Gastroesophageal sphincter (tissue), 4 donors: Measurements from ENCODE around the gene USP17L17. TPM values are rescaled to one million over a fixed set of nuclear protein-coding genes. Genes with fewer than 3 reads are reported as not detected.
"Not testable (repeated sequence)": the region's sequence is repeated elsewhere in the genome, so short reads cannot be mapped to it uniquely, and the experiment has no call there.

Source experiments
- ATAC-seq: fragments of 150-250 bp; one replicate; pipeline ENCODE4 v1.9.1; 2016; ENCODE audit warnings: mild to moderate bottlenecking, moderate library complexity
- H3K27ac ChIP-seq, 4 donors: fragments of 200-600 bp; sonication (generic) in 3 of 4; 1 replicate in 3 of 4; 2 replicates in 1 of 4; pipeline ENCODE4 v1.5.1; 2016 to 2019
- H3K27me3 ChIP-seq: fragments of 200-600 bp; sonication (generic); one replicate; pipeline ENCODE4 v1.5.1; 2019
- H3K36me3 ChIP-seq, 2 donors: fragments of 200-600 bp; sonication (generic); one replicate each; pipeline ENCODE4 v1.5.1; 2019; ENCODE audit warnings: control low read depth in 1 of 2
- H3K4me1 ChIP-seq, 3 donors: fragments of 200-600 bp; sonication (generic); 1 replicate in 2 of 3; 2 replicates in 1 of 3; pipeline ENCODE4 v1.5.1; 2016 to 2019; ENCODE audit warnings: control low read depth in 2 of 3
- H3K4me3 ChIP-seq, 2 donors: fragments of 200-600 bp; sonication (generic); one replicate each; pipeline ENCODE4 v1.5.1; 2019; ENCODE audit warnings: mild to moderate bottlenecking in 1 of 2, moderate library complexity in 1 of 2
- H3K9me3 ChIP-seq, 3 donors: fragments of 200-600 bp; sonication (generic); one replicate each; pipeline ENCODE4 v1.5.1; 2017 to 2019; ENCODE audit warnings: control low read depth in 2 of 3
- WGBS, 2 donors: methylation state at CpG; one replicate each; pipeline ENCODE4 v1.1.5; 2018; ENCODE audit warnings: low coverage in 1 of 2; 5-methylcytosine and 5-hydroxymethylcytosine counted together
- total RNA-seq, 4 donors: library from RNA; depleted of rRNA; stranded (reverse); fragments of >200 nt; gene quantifications; one replicate each; pipeline ENCODE4 v1.1.0, GENCODE V29; 2016

USP17L17 gene
- total RNA-seq, 4 donors from 2014 or later: not detected

- not testable (repeated sequence) for H3K36me3 ChIP-seq, H3K9me3 ChIP-seq, H3K4me1 ChIP-seq, H3K27me3 ChIP-seq, H3K27ac ChIP-seq, ATAC-seq, H3K4me3 ChIP-seq
- no CpG with 5 or more reads among the region's 15 CpGs for WGBS, 2 donors
Observed at GRCh38 chr4:9267319-9267718, 23.6 kb downstream of the USP17L17 start, which contains the start of gene USP17L22. USP17L22 (plus strand) TSS chr4:9267619; CDS start chr4:9267619, 0 bp downstream.

DNA sequence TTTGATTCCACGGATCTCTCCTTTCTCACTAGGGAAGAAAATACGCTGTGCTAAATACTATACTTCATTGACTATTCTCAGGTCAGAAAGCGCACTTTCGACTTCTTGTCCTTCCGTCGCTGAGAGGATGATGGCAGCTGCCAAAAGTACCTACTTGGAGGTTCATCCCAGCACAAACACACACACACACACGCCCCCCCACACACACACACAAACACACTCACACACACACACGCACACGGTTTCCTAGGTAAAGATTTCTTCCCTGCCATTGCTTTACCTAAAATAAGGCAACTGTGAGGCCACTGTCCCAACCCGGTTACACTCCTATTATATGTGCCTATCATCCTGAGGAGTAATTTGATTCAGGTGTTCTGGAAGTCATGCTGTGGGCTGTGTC lies 28.0 kb downstream of the USP17L17 start:
- not testable (repeated sequence) for ATAC-seq, H3K4me3 ChIP-seq, H3K9me3 ChIP-seq

More for the DNA sequence above, 28.0 kb downstream of the USP17L17 start:
- H3K27me3 ChIP-seq, H3K27ac ChIP-seq, H3K4me1 ChIP-seq, H3K36me3 ChIP-seq: not testable (repeated sequence)
- 87% methylated on average over 8 of the region's 10 CpGs for WGBS, 2 donors

Other genes starting within 250 kb of the USP17L17 start
- not detected for gene FAM90A26, start 73.5 kb upstream of the USP17L17 start, total RNA-seq
- gene USP17L10, start 33.2 kb upstream of the USP17L17 start, total RNA-seq: not detected
- not detected for gene USP17L11, start 28.5 kb upstream of the USP17L17 start, total RNA-seq
- not detected for gene USP17L12, start 23.7 kb upstream of the USP17L17 start, total RNA-seq
- gene USP17L13, start 19.0 kb upstream of the USP17L17 start, total RNA-seq: not detected
- gene USP17L15, start 9.5 kb upstream of the USP17L17 start, total RNA-seq: not detected
- not detected for gene USP17L18, start 4.8 kb downstream of the USP17L17 start, total RNA-seq
- gene USP17L19, start 9.5 kb downstream of the USP17L17 start, total RNA-seq: not detected
- not detected for gene USP17L20, start 14.2 kb downstream of the USP17L17 start, total RNA-seq
- not detected for gene USP17L21, start 19.0 kb downstream of the USP17L17 start, total RNA-seq
- not detected for gene USP17L22, start 23.7 kb downstream of the USP17L17 start, total RNA-seq
- not detected for gene USP17L24, start 81.3 kb downstream of the USP17L17 start, total RNA-seq
- gene USP17L25, start 86.0 kb downstream of the USP17L17 start, total RNA-seq: not detected
- gene USP17L26, start 90.8 kb downstream of the USP17L17 start, total RNA-seq: not detected
- not detected for gene USP17L5, start 95.5 kb downstream of the USP17L17 start, total RNA-seq
- gene USP17L27, start 100.3 kb downstream of the USP17L17 start, total RNA-seq: not detected
- not detected for gene USP17L28, start 105.0 kb downstream of the USP17L17 start, total RNA-seq
- not detected for gene USP17L29, start 109.8 kb downstream of the USP17L17 start, total RNA-seq
- not detected for gene USP17L30, start 119.2 kb downstream of the USP17L17 start, total RNA-seq
- not detected for gene DEFB131A, start 200.5 kb downstream of the USP17L17 start, total RNA-seq